Measurements from ENCODE around the gene PIEZO1.
A peak's percentile ranks its signal among the peaks of the same experiment; 100 is the strongest.
"Not testable (repeated sequence)": the region's sequence is repeated elsewhere in the genome, so short reads cannot be mapped to it uniquely, and the experiment has no call there.

Gene PIEZO1

DNA sequence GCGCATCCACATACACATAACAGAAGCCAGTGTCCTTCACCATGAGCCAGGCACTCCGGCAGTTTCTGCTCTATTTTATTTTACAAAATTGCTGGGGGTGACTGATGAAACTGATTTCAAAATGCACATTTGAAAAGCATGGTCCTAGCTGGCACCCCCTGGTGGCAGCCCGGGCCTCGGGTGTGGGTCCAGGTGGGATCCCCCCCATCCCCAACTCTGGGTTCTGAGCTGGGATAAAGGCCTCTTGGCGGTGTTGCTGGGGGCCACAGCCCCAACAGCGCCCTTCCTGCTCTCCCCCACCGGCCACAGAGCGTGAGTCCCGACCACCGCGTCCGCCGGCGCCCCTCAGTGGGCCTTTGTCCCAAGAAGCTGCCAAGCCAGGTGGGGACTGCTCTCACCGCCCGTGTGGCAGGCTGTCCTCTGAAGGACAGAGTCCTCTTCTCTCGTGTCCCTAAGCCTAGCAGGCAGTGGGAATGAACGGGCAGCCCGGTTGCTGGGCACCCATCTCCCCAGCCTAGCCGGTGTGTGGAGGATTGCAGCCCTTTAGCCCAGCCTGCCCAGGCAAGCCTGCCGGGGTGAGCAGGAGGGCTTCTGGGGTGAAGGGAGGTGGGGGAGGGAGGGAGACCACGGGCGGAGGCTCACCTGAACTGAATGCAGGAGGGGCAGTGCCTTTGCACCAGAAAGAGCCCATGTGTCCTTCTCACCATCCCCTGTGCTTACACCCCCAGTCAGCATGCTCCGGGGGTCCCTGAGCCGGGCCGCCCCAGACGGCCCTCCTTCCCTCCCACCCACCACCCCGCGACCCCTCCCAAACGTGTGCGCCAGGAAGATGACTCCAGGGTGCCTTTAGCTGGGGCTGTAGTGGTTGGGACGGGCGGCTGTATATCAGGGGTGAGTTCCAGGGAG is 99.6 kb downstream of the PIEZO1 start:
- peak; percentile 58 to 64 for DNase-seq

DNA sequence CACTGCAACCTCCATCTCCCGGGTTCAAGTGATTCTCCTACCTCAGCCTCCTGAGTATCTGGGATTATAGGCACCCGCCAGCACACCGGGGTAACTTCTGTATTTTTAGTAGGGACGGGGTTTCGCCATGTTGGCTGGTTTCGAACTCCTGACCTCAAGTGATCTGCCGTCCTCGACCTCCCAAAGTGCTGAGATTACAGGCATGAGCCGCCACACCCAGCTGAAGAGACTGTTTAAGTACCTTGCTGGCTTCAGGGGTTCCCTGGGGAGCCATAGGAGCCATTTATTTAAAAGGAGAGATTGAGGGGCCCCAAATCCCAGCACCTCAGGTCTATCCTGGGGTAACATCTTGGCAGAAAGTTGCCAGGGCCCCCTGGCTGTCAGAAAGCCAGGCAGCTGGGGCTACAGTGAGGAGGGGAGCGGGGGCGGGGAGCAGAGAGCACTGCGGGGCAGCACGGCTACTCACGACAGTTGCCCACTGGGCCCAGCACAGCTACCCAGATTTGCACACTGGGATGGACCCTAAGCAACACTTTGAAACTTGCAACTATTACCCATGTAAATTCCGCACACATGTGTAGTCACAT is 100.4 kb downstream of the PIEZO1 start:
- no peak for DNase-seq

DNA sequence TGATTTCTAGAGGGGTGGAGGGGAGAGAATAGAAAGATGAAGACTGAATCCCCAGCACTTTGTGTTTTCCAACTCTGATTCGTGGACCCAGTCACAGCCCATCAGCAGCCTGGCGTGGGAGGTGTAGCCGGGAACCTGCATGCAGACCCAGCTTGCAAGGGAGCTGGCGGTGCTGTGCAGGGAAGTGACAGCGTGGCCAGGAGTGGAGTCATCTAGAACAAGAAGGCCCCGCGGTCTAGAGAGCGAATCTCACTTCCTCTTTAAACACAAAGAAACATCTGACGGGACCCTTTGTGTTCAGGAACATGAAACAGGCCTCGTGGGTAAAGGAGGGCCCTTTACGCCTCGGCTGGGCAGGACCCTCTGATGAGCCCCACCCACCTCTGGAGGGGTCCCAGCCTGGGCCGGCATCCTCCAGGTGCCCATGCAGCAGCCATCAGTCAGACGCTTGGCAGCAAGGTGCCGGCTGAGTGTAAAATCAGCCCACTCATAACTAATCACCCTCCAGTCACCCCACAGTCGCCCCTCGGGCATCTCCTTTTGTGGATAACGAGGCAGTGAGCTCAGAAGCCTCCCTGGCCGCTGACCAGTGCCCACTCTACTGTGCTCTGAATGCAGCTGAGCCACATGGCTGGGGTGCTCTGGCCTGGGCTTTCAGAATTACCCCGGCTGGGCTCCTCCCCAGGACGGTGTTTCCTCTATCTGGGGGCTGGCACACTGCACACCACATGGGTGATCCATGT is 103.1 kb downstream of the PIEZO1 start:
- peak; percentile 51 to 78 for DNase-seq

DNA sequence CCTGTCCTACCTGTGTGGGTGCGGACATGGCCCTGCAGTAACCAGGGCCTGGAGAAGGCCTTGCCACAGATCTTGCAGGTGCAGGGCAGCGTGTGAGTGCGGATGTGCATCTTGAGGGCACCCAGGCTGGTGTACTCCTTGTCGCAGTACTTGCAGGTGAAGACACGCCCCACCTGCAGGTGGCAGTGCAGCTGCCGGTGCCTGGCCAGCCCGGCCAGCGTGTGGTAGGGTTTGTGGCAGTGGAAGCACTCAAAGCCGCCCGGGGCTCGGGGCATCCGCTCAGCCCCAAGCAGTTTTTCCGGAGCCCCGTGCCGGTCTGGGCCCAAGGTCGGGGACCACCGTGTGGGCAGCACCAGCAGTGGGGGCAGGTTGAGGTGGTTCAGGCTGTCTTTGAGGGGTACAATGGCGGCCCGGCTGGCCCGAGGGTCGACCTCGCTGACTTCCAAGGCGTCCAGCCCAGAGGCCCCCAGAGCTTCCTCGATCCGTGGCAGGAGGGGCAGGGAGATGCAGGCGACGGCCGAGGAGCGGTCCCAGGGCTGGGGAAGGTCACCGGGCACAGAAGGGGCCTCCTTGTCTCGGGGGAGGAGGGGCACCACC is 103.8 kb downstream of the PIEZO1 start:
- DNase-seq: peak; percentile 58 to 63

DNA sequence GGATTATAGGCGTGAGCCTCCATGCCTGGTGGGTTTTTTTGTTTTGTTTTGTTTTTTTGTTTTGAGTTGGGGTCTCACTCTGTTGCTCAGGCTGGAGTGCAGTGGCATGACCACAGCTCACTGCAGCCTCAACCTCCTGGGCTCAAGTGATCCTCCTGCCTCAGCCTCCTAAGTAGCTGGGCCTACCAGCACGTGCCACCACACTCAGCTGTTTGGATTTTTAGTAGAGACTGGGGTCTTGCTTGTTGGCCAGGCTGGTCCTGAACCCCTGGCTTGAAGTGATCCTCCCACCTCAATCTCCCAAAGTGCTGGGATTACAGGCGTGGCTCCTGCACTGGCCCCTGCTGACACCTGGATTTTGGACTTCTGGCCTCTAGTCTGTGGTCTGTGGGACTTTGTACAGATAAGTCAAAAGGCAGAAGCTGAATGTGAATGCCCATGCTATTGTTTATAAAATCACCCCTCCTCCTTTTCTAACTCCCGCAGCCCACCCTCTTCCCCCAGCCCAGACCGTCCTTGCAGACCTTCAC is 104.4 kb downstream of the PIEZO1 start:
- no peak for DNase-seq

DNA sequence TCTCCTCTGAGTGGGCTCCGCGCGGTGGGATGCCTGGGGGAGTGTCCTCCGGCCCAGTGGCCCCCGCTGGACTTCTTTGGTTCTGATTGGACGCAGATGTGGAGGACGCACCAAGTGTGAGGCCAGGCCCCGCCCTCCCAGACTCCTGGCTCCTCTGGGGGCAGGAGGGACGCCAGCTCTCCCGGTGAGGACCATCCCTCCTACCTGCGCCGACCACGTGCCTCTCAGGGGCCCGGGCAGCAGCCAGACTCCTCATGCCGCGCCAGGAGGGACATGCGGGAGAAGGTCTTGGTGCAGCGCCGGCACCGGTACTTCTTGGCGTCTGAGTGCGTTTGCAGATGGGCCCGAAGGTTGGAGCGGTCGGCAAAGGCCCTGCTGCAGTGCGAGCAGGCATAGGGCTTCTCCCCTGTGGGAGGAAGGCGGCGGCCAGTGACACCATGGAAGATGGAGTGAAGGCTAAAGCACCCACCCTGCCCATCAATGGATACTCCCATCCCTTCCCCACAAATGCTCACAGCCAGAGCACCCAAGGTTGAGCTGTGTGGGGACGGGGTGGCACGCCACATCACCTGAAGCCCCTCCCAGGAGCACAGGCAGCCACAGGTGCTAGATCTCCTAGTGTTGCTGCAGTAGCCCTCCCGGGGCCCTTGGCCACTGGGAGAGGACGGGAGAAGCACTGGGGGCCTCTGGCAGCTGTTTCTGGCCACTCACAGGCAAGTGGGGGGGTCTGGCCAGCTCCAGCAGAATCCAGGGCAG is 106.6 kb downstream of the PIEZO1 start:
- DNase-seq: no peak

DNA sequence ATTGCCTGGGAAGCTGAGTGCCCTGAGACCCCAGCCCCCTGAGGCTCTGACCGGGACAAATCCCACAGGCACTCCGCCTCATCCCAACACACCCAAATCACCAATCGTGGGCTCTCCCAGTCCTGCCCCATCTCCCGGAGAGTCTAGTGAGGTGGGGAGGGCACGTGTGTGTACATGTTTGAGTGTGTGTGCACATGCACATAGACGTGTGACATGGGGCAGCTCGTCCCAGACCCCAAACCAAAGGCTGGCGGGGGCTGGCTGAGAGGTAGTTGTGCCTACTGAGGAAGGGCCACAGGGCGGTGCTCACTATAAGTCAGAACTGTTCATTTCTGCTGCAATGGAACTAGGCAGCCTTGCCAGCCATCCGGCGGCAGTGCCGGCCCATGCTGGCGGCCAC is 107.3 kb downstream of the PIEZO1 start:
- DNase-seq: no peak

DNA sequence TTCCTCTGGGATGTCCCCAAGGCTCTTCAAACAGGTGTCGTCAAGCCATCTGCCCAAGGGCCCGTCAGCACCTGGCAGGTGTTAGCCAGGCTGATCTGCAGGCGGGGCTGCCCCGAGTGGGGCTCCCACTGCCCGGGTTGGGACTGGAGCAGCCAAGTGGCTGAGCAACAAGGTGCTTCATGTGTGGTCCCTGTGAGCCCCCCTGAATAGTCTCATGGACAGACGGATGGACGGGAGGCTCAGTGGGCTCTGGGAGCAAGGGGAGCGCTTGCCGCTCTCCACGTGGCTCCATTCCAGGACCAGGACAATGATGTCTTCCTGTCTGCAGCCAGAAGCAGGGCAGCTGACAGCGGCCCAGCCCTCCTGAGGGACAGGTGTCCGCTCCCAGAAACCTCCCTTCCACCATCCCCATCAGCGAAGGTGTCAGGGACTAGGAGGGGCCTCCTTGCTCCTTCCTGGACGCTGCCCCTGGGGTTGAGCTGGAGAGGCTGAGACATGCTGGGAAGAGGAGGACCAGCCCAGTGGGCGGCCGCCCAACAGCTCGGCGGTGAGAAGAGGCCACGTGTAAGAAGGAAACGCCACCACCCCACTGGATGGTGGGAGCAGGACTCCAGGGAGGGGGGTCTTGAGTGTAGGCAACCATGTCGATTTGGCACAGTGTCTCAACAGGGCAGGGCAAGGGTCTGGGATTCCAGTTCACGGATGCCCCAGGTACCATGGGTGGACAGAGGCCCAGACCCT is 108.3 kb downstream of the PIEZO1 start:
- no peak for DNase-seq

DNA sequence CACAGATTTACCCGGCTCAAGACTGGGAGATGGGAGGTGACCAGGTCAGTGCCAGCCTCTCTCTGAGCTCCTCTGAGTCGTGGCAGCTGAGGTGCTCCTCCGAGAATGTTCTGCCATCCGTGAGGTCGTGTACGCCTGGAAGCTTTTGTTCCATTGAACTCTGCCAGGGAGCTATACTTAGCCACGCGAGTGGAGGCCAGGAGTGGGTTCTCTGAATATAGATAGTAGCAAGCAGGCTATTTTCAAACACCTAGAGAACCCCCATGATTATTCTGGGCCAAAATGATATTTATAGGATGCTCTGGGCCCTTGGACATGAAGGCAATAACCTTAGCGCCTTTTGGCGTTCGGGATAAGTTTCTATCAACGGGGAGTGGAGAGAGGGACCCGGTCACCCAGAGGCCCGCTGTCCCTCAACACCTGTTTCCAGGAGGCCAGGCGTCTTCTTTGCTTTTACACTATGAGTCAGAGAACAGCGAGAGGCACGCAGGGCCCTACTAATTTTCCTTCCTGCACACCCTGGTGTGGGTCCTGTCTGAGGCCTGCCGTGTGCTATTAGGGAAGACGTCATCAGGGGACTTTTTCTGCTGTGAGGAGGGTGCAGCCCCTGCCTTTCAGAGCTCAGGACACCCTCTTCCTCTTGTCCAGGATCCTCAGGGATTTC is 111.2 kb downstream of the PIEZO1 start:
- no peak for DNase-seq

DNA sequence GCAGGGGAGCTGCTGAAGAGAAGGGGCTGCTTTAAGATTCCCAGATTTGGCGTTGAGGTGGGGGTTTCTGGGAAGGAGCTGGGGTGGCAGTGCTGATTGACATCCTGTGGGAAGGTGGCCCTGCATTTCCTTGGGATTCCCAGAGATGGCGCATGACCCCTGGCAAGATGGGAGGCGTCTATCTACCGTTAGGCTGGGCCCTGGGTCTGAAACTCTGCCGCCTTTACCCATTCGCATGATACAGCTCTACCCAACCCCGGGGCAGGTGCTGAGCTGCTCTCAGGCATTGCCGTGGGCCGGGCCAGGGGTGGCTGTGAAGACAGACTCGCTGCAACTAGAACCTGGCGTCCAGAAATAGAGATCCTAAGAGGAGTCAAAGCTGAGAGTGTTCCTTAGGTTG is 112.2 kb downstream of the PIEZO1 start:
- DNase-seq: no peak

DNA sequence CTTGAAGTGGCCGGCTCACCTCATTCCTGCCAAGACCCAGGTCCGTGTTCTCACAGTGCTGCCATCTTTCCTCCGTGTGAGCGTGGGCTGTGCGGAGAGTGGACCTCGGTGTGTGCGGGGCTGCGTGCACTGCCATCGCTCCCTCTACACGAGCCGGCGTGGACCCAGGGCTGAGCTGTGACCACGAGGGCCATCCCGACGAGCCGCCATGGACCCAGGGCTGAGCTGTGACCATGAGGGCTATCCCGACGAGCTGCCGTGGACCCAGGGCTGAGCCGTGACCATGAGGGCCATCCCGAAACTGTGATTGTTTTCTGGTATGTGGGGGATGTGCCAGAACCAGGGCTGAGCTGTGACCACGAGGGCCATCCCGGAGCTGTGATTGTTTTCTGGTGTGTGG is 113.2 kb downstream of the PIEZO1 start:
- no peak for DNase-seq

DNA sequence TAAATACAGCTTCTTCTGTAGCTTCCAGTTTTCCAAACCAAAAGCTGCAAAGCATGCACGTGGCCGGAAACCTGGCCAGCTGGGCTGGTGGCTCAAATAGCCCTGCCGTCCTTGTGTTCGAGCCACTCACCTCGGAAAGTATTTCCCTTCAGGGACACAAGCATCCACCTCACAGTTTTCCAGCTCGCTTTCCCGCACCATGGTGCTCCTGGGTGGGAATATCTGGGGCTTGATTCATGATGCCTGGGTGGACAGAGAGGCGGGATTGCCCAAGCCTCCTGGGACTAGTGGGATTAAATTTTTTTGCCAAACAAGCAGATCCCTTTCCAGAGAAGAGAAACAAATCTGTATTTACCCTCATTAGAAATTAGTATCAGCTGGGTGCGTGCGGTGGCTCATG is 115.0 kb downstream of the PIEZO1 start:
- no peak for DNase-seq

DNA sequence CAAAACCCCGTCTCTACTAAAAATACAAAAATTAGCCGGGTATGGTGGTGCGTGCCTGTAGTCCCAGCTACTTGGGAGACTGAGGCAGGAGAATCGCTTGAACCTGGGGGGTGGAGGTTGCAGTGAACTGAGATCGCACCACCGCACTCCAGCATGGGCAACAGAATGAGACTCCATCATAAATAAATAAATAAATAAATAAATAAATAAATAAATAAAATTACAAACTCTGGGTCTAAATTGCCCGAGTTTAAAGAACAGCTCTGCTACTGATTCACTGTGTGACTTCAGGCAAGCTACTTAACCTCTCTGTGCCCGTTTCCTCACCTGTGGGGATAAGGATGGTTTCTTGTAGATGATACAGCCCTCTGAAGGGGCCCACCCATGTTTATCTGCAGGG is 115.5 kb downstream of the PIEZO1 start:
- DNase-seq: not testable (repeated sequence)

DNA sequence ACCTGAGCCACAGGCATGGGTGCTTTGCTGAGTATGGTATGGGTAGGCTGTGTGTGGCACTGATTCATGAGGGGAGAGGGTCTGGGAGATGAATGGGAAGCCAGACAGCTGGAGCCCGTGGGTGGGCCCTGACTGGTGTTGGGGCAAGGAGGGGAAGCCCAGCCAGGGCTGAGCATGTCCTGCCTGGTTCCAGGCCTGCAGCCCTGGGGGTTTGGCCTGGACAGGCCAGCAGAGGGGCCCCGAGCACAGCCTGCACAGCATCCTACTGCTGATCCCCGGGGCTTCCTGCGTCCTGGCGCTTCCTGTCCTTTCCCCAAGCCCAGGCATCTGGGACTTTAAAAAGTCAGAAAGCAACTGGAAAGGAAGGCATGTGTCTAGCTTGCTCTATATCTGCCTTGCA is 117.6 kb downstream of the PIEZO1 start:
- no peak for DNase-seq

DNA sequence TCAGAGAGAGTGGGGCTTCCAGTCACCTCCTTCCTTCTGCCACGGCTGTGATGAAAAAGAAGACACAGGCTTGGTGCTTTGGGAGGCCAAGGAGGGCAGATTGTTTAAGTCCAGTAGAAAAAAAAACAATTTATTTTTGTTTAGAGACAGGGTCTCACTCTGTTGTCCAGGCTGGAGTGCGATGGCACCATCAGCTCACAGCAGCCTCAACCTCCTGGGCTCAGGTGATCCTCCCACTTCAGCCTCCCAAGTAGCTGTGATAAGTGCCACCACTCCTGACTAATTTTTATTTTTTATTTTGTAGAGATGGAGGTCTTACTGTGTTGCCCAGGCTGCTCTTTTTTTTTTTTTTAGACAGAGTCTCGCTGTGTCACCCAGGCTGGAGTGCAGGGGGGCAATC is 119.5 kb downstream of the PIEZO1 start:
- no peak for DNase-seq
